ENCODE data around the gene ARSB. TPM values are rescaled to one million over a fixed set of nuclear protein-coding genes. Genes with fewer than 3 reads are reported as not detected.
"Not testable (repeated sequence)": the region's sequence is repeated elsewhere in the genome, so short reads cannot be mapped to it uniquely, and the experiment has no call there.

ARSB gene
- total RNA-seq, 1 donor from 2014 or later, result 1.8 TPM

DNA sequence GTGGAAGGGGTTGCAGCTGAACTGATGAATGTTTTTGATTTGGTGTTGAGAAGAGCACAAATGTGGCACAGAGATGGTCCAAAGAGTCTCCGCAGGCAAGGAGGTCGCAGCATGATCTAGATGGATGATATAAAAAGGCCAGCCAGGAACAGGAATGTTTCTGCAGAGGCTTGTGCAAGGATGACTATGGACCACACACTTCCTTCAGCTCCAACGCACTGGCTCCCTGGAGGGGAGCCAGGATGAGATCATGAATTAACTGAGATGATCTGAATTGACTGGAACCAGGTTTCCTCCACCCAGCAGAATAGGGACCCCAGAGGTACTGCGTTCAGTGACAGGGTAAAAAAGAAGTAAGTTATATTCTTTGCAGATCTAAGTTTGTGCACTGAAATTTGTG, 89.0 kb downstream of the ARSB start:
- ATAC-seq, result no peak

DNA sequence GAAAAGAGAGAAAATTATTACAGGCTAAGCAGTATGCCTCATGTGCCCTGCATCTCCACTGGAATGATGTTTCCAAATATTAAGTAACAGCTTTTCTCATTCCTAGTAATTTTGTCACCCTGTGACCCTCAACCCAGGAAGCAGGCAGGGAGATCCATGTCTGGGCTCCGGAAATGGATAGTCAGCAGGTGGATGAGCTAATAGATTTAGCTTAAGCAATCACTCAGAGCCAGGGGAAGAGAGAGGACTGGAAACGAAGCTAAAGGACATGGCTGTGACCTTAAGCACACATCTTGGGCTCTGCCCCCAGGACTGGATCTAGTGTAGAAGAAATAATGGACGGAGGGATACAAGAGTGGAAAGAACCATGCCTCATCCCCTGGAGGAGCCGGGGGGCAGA, 89.5 kb downstream of the ARSB start:
- no peak for ATAC-seq

DNA sequence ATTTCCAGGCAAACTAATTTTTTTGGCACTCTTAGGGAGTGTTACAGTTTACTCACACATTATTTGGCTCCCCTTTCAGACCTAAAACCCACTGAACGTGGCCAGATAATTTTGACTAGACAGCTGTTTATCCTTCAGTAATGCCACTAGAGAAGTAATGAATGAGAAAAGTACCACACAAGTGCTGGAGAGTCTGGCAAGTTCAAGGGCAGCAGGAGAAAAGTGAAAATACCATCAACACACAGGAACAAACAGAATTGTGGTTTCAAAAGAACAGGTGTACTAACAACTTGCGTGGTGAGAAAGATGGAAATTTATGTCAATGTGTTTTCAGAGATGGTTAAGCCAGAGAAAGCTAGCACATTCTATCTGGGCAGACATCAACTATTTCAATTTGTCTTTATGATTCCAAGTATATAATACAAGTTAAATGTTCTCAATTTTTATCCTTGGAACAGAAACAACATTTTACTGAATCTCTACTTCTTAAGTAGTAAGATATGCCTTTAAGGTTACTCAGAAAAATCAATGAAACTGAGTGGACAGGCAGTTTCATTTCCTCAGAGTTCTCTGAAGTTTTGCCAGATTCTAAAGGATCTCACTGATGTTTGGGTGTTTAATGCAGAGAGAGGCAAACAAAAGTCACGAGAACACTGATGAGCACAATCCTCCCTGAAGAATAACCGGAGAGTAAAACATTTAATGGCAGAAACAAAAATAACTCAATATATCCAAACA, 91.0 kb downstream of the ARSB start:
- ATAC-seq, result no peak

DNA sequence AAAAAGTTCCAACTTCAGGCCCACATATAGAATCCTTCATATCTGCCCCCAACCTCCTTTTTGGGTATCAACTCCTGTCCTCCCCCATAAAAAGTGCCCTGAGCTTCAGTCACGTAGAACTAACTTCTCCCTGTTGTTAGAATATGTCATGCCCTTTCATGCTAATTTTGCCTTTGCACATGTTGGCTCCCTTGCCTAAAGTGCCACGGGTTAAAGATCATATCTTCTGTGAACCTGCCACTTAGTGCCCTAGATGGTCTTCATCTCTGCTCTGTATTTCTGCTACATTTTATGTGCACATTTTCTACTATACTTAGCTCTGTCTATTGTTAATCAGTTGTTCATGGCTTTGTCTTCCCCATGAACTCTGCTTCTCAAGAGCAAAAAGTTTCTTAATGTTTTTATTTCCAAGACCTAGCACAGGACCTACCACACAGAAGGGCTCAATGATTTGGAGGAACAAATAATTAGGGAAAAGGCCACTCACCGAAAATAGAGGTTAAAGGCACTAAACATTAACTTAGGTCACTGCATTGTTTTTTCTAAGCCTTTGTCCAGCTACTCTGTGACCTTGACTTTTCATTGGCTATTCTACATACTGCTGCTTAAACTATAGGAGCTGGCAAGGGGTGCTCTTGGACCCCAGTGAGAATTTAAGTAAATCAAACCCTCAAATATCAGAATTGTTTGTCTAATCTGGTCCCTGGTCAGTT, 94.3 kb downstream of the ARSB start:
- no peak for ATAC-seq

DNA sequence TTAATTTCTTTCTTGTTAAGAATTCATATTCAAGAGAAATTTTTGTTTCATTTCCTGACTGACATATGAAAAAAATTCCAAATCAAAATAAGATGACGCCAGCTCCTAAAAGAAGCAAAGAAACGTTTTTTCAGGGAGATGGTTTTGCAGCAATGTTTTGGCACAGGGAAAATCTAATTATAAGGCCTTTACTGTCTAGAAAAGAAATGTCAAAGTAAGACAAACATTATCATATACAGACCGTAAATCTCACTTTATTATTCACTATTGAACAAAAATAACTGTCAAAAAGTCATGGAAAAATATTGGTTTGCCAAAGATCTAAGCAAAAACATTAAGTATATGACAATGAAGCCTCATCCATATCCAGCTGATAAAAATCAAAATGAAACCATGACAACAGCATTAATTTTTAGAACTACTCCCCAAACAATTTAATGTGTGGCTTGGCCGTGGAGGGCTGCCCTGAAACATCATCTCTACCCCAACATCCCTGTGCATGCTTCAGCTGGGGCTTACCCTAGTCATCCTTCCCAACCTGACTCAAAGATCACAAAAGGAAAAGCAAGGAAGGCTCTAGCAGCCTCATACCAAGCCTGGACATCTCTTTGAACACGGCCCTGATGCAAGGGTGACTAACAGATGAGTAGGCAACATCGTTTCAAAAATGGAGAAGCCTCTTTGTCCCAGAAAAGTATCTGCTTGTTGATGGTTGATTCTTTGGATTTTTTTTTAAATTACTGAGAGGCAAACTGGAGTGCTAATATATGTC, 95.6 kb downstream of the ARSB start:
- no peak for ATAC-seq

DNA sequence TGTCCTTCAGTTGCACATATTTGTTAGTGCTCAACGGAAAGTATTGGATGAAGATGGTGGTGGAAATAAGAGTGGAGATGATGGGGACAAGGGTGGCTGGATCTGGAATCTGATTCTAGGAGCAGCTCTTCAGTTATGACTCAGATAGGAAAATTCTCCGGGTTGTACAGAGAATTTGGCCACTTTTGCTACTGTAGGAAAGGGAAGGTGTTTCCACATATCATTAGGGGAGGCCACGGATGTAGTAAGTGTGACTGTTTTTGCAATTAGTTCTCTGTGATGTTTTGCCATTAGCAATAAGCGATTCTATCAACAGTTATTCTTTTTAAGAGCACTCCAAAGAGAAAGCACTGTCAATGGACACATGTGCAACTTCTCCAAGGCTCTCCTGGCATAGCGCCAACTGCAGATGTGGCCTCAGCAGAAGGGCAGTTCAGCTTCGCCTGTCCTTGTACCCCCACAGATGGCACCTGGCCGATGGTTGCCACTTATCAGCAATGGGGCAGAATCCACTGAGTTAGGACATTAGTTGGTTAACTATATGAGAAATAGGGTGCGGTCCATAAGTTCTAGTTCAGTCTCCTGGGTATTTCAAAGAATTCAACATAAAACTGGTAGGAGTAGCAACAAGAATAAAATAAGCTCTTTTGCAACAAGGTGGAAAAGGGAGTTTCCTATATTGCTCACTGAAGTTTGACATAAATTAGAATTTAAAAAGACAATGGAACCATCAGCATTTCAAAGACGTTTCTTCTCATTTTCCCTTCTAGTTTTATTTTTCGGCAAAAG, 96.3 kb downstream of the ARSB start:
- no peak for ATAC-seq

DNA sequence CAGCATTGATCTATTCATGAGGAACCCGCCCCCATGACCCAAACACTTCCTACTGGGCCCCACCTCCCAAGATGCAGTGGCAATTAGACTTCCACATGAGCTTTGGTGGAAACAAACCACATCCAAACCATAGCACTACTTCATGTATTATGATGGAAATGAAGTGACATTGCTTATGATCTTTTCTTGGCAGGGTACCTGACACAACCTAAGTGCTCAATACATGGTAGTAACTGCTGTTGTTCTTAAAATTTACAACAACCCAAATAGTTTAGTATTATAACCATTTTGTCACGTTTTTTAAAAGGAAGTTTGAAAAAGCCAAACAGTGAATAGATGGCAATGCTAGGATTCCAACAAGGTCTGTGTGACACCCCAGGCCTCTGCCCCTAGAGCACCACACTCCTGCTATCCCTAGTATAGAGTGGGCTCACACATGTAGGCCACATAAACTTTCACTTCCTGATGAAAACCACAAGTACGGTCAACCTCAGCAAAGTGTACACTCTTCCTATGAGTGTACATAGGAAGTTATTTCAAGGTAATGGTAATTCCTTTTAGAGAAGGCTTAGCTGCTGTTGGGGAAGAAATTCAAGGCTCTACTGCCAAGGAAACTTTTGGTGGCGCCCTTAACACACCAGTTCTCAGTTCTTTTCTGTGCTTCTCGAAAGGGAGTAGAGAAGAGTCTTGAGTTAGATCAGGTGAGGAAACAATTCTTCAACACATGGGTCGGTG, 97.6 kb downstream of the ARSB start:
- peak; percentile 46 for ATAC-seq

DNA sequence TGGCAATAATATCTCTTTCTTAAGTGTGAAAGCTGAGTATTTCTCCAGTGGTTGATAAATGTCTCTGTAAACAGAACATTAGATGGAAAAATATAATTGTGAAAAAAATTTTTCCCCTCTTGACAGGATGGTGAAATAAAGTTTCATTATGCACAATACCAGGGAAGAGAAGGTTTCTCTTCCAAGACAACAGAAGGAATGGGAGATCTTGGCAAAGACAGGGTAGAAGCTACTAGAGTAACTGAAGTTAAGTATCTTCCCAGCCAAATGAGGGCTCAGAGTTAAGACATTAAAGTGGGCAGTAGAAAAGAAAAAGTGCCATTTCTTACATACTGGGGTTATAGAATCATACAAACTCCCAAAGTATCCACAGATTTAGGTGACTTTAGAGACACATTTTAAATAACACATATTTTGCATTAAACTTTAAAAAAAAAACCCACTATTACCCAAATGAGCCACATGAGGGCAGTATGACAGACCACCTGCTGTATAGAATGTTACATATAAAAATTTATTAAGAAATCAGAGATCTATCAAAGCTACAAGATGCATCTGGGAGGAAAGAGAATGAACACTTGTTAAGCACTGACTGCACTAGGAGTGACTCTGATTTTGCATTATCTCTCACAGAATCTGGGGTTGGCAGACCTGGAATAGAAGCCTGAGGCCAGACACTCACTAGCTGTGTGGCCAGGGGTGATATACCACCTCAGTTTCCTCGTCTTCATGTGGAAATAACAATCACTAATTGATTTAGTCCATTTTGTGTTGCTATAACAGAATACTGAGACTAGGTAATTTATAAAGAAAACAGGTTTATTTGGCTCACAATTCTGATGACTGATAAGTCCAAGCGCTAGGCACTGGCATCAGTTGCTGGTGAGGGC, 98.5 kb downstream of the ARSB start:
- no peak for ATAC-seq

DNA sequence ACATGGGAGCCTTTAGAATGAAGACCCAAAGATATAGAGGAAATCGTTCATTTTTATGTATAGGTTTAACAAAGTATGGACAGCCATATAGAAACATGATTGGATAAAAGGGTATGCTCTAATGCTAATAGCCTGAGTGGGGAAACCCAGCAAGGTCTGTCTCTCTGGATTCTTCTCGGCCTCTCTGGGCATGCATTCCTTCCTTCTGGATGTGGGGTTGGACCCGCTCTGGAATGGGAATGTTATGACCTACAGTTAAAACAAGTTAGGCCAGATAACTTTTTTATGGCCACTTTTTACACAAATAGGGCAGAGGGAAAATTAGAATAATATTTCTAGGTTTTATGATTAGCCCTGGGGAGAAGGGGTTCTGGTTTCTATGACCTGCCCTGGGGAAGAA, 103.2 kb downstream of the ARSB start:
- ATAC-seq, result no peak

DNA sequence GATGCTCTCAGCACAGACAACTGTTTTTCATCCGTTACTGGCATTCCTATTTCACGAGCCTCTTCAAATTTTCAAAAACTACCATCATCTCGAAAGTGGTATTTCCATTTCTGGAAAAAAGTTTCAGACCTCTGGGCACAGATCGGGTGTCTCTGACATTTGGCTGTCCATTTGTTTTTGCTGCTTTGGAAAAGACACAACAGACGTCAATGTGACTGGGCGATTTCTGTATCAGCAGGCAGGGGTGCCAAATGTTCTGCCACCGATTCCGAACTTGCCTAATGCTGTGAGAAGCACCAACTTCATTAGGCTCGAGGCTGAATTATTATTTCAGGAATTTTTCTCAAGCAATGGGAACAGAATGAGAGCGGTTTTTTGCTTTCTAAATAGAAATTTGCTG, 105.6 kb downstream of the ARSB start:
- ATAC-seq, result no peak

DNA sequence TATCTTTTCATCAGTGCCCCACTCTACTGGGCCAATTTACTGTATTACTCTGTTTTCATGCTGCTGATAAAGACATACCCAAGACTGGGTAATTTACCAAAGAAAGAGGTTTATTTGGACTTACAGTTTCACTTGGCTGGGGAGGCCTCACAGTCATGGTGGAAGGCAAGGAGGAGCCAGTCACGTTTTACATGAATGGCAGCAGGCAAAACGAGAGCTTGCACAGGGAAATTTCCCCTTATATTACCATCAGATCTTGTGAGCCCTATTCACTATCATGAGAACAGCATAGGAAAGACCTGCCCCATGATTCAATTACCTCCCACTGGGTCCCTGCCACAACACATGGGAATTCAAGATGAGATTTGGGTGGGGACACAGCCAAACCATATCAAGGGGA, 119.0 kb downstream of the ARSB start:
- not testable (repeated sequence) for ATAC-seq

DNA sequence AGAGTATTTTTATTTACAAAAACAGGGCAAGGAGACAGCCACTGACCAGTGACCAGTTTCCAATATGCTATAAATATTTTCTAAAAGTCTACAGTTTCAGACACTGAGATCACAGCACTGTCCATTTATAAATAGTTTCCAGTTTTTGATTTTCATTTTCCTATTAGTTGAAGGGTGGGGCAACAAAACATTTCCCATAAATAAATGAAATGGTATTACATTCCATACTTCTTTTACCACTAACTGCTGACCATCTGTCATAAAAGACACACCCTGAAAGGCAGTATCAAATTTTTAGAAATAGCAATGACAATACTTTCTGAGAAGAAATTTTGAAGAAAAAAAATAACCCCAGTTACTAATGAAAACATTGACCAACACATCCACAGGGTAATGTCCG, 126.7 kb downstream of the ARSB start:
- ATAC-seq, result no peak

DNA sequence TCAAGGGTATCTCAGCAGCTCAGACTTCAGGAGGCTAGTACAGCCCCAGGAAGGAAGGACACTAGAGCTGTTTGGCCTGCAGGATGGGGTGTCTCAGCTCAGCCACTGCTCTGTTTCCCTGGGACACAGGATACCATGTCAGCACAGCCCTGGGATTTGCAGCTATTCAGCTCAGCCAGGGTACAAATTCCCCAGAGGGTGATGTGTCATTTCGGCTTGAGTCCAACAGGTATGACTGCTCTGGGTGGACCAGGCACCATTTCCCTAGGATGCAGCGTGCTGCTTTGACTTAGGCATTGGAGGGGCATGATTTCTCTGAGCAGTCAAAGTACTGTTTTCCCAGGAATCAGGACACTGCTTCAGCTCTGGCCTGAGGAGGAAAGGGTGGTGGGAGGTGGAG, 130.1 kb downstream of the ARSB start:
- peak; percentile 28 for ATAC-seq

DNA sequence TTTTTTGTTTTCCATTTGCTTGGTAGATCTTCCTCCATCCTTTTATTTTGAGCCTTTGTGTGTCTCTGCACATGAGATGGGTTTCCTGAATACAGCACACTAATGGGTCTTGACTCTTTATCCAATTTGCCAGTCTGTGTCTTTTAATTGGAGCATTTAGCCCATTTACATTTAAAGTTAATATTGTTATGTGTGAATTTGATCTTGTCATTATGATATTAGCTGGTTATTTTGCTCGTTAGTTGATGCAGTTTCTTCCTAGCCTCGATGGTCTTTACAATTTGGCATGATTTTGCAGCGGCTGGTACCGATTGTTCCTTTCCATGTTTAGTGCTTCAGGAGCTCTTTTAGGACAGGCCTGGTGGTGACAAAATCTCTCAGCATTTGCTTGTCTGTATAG, 133.2 kb downstream of the ARSB start:
- not testable (repeated sequence) for ATAC-seq

DNA sequence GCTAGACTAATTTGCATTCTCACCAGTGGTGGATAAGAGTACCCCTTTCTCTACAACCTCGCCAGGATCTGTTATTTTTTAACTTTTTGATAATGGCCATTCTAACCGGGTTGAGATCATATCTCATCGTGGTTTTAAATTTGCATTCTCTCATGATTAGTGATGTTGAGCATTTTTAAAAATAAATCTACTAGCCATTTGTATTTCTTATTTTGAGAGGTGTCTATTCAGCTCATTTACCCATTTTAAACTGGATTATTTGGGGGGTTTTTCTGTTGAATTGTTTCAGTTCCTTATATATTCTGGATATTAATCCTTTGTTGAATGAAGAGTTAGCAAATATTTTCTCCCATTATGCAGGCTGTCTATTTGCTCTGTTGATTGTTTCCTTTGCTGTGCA, 139.6 kb downstream of the ARSB start:
- ATAC-seq, result no peak

DNA sequence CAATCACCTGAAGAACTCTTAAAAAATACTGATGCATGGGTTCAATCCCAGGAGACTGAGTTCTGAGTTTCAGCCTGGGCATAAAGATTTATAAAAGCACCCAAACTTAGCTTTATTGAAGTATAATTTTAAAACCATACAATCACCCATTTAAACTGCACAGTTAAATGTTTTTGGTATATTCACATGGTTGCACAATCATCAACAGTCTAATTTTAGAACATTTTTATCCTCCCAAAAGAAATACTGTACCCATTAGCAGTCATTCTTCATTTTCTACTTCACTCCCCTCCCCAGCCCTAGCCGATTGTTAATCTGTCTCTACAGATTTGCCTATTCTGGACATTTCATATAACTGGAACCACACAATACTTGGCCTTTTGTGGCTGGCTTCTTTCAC, 141.7 kb downstream of the ARSB start:
- ATAC-seq, result no peak

DNA sequence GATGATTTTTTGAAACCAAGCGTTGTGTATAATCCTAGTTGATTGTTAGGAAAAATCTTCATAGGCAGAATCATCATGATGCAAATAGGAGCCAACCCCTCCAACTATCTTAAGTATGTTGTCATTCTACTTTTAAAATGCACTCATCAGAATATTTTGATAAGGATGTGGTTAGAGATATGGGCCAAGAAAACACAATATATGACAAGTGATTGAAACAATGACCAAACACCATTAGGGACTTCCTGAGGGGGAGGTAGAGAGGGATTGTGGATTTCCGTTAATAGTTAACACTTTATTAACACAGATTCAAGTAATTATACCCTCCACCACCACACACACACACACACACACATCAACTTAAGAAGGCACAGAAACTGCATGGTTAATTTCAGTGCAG, 143.3 kb downstream of the ARSB start:
- ATAC-seq, result no peak

DNA sequence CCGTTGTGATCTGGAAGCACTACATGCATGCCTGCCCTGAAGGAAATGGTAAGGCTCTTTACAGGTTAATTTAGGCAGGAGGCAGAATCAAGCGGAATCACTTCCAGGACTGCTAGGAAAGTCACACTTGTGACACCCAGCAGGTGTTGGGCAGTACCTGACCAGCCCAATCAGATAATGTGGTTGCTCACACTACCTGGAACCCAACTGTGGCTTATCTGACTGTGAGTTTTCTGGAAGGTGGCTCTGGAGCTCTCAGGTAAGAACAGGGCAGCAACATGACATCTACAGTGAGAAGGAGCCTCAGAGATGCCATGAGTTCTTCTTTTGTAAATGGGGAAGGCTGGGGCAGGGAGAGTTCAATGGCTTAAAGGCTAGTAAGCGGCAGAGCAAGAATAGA, 146.4 kb downstream of the ARSB start:
- ATAC-seq, result no peak

DNA sequence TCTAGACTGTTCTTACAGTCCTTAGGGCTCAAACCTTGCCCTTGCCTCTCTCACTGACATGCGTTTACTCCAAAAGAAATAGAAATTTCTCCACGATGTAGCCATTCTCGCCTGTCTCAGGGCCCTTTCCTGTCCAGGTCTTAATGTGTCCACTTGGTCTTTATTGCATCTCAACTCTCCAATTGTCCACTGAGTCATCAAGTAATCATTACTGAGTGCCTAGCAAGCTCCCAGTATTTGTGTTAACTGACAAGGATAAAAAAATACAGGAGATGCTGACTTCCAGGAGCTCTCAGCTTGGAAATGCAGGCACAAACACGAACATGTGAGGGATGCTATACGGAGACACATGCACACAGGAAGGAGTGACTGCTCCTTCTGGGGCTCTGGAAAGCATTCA, 147.3 kb downstream of the ARSB start:
- ATAC-seq, result no peak

DNA sequence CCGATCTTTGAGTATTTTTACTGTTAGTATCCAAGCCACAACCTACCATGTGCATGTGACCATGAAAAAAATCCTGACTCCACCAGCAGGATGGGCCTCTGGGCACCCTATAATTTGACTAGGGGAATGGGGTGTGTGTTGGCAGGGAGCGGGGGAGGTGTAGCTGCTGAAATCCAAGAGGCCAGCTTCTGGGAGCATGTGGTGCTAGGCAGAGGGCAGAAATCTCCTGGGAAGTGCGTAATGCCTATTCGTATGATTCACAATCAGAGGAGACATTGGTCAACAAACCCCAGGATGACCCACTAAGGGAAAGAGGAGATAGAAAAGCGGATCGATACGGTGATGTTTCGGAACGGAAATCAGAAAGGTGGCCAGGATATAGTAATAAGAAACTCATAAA, 149.9 kb downstream of the ARSB start:
- no peak for ATAC-seq

DNA sequence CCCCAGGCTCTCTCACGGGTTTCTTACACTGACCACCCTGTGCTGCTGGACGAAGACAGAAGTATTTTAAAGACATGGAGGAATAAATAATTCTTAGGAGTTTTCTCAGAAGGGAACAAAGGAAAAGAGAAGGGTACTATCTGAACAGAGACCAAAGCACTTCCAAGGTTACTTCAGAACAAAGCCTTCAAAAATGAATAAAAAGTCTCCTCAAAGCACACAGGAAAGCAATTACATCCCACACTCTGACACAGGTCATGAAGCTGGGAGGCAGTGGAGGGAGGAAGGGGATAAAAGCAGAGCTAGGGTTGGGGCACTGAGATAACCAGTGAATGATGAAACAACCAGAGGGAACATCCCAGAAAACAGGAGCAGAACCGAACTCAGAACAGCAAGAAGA, 151.8 kb downstream of the ARSB start:
- ATAC-seq, result no peak

All from esophagus mucosa (tissue), 1 donor.